Activated naive CD8-positive, alpha-beta T cell treated with anti-CD3 and anti-CD28 coated beads, Interleukin-2, amount 50 U/mL, for 24 hours (primary cell): ENCODE data around the gene ADGRG6.
"Not testable (repeated sequence)": the region's sequence is repeated elsewhere in the genome, so short reads cannot be mapped to it uniquely, and the experiment has no call there.

Experiments used
- ATAC-seq: fragments of 150-1000 bp; cut with Tn5 transposase; one replicate; pipeline ENCODE4 v1.10.0; 2021
- DNase-seq: peaks from one replicate; pipeline ENCODE4 v3.0.0; 2021
- H3K27ac Mint-ChIP-seq: one replicate; pipeline ENCODE4 v1.8.0; 2021; ENCODE audit warnings: mild to moderate bottlenecking, mixed read lengths
- H3K27me3 Mint-ChIP-seq: one replicate; pipeline ENCODE4 v1.8.0; 2021; ENCODE audit warnings: mixed read lengths
- H3K36me3 Mint-ChIP-seq: one replicate; pipeline ENCODE4 v1.8.0; 2021; ENCODE audit warnings: low read depth, mixed read lengths
- H3K4me1 Mint-ChIP-seq: one replicate; pipeline ENCODE4 v1.8.0; 2021; ENCODE audit warnings: mixed read lengths
- H3K4me3 Mint-ChIP-seq: one replicate; pipeline ENCODE4 v1.8.0; 2021; ENCODE audit warnings: mild to moderate bottlenecking, moderate library complexity, mixed read lengths
- H3K9me3 Mint-ChIP-seq: one replicate; pipeline ENCODE4 v1.8.0; 2021; ENCODE audit warnings: mixed read lengths

The ADGRG6 gene

GRCh38 chr6:142421285-142422117 is 119.7 kb downstream of the ADGRG6 start:
- H3K36me3 Mint-ChIP-seq, result no peaks in the 10 kb centered on the region
- DNase-seq, result no peak
- ATAC-seq, result no peak
- no peaks in the 10 kb centered on the region for H3K9me3 Mint-ChIP-seq
- no peaks in the 10 kb centered on the region for H3K27me3 Mint-ChIP-seq
- no peak overlapping the region for H3K4me3 Mint-ChIP-seq
- H3K4me1 Mint-ChIP-seq, result peaks cover 12% of the 10 kb centered on the region
- no peak overlapping the region for H3K27ac Mint-ChIP-seq

- H3K4me3 Mint-ChIP-seq, ATAC-seq, H3K36me3 Mint-ChIP-seq, H3K27ac Mint-ChIP-seq, H3K27me3 Mint-ChIP-seq, DNase-seq, H3K4me1 Mint-ChIP-seq: not testable (repeated sequence)
- H3K9me3 Mint-ChIP-seq, result peaks cover 14% of the 10 kb centered on the region
These were observed 124.8 kb downstream of the ADGRG6 start for GRCh38 chr6:142426444-142427132.

GRCh38 chr6:142428468-142428867 is 126.7 kb downstream of the ADGRG6 start:
- H3K4me1 Mint-ChIP-seq, DNase-seq, H3K4me3 Mint-ChIP-seq, H3K27me3 Mint-ChIP-seq, ATAC-seq, H3K27ac Mint-ChIP-seq, H3K36me3 Mint-ChIP-seq: not testable (repeated sequence)
- peaks cover 14% of the 10 kb centered on the region for H3K9me3 Mint-ChIP-seq

- no peak overlapping the region for H3K27ac Mint-ChIP-seq
- H3K4me1 Mint-ChIP-seq, result no peaks in the 10 kb centered on the region
- no peaks in the 10 kb centered on the region for H3K27me3 Mint-ChIP-seq
- DNase-seq (no peak), ATAC-seq (no peak)
- peaks cover 14% of the 10 kb centered on the region for H3K9me3 Mint-ChIP-seq
- H3K4me3 Mint-ChIP-seq, result no peak overlapping the region
- H3K36me3 Mint-ChIP-seq, result peaks cover 6% of the 10 kb centered on the region
These were observed 127.4 kb downstream of the ADGRG6 start for GRCh38 chr6:142429195-142429594.

GRCh38 chr6:142433419-142433818 is 131.6 kb downstream of the ADGRG6 start:
- Mint-ChIP-seq H3K4me3 (no peak overlapping the region), H3K4me1 (no peaks in the 10 kb centered on the region), H3K27me3 (peaks cover 3% of the 10 kb centered on the region), H3K36me3 (no peaks in the 10 kb centered on the region), H3K27ac (no peak overlapping the region), H3K9me3 (peaks cover 3% of the 10 kb centered on the region)
- no peak for ATAC-seq
- DNase-seq, result no peak

- ATAC-seq, result no peak
- Mint-ChIP-seq H3K27ac (no peak overlapping the region), H3K27me3 (peaks cover 3% of the 10 kb centered on the region), H3K4me1 (peaks cover 3% of the 10 kb centered on the region), H3K9me3 (no peaks in the 10 kb centered on the region), H3K4me3 (no peak overlapping the region), H3K36me3 (no peaks in the 10 kb centered on the region)
- DNase-seq, result no peak
These were observed 137.1 kb downstream of the ADGRG6 start for GRCh38 chr6:142438898-142439297.

GRCh38 chr6:142440600-142441293 is 138.9 kb downstream of the ADGRG6 start:
- Mint-ChIP-seq H3K4me1 (peaks cover 3% of the 10 kb centered on the region), H3K9me3 (no peaks in the 10 kb centered on the region), H3K27me3 (no peaks in the 10 kb centered on the region), H3K36me3 (no peaks in the 10 kb centered on the region), H3K27ac (no peak overlapping the region), H3K4me3 (no peak overlapping the region)
- ATAC-seq, result no peak
- no peak for DNase-seq

- no peak for DNase-seq
- Mint-ChIP-seq H3K27me3 (no peaks in the 10 kb centered on the region), H3K27ac (no peak overlapping the region), H3K36me3 (no peaks in the 10 kb centered on the region), H3K9me3 (no peaks in the 10 kb centered on the region), H3K4me3 (no peak overlapping the region), H3K4me1 (peaks cover 3% of the 10 kb centered on the region)
- ATAC-seq, result no peak
These were observed 139.9 kb downstream of the ADGRG6 start for GRCh38 chr6:142441716-142442115.

- peaks cover 3% of the 10 kb centered on the region for H3K4me1 Mint-ChIP-seq
- H3K36me3 Mint-ChIP-seq, result no peaks in the 10 kb centered on the region
- H3K4me3 Mint-ChIP-seq, result no peak overlapping the region
- no peaks in the 10 kb centered on the region for H3K27me3 Mint-ChIP-seq
- no peak overlapping the region for H3K27ac Mint-ChIP-seq
- ATAC-seq (no peak), DNase-seq (no peak)
- no peaks in the 10 kb centered on the region for H3K9me3 Mint-ChIP-seq
These were observed 141.3 kb downstream of the ADGRG6 start for GRCh38 chr6:142443102-142443501.

GRCh38 chr6:142443532-142443931 is 141.7 kb downstream of the ADGRG6 start:
- H3K36me3 Mint-ChIP-seq, result no peaks in the 10 kb centered on the region
- DNase-seq (no peak), ATAC-seq (no peak)
- H3K27me3 Mint-ChIP-seq, result no peaks in the 10 kb centered on the region
- H3K9me3 Mint-ChIP-seq, result no peaks in the 10 kb centered on the region
- no peak overlapping the region for H3K27ac Mint-ChIP-seq
- peaks cover 3% of the 10 kb centered on the region for H3K4me1 Mint-ChIP-seq
- no peak overlapping the region for H3K4me3 Mint-ChIP-seq

- Mint-ChIP-seq H3K4me3 (no peak overlapping the region), H3K27ac (no peak overlapping the region), H3K4me1 (peaks cover 3% of the 10 kb centered on the region), H3K36me3 (no peaks in the 10 kb centered on the region), H3K27me3 (no peaks in the 10 kb centered on the region), H3K9me3 (no peaks in the 10 kb centered on the region)
- no peak for ATAC-seq
- DNase-seq, result no peak
These were observed 142.6 kb downstream of the ADGRG6 start for GRCh38 chr6:142444376-142444775.

GRCh38 chr6:142444881-142445301 is 143.1 kb downstream of the ADGRG6 start:
- no peak overlapping the region for H3K4me3 Mint-ChIP-seq
- H3K27me3 Mint-ChIP-seq, result no peaks in the 10 kb centered on the region
- no peak for ATAC-seq
- H3K4me1 Mint-ChIP-seq, result peaks cover 3% of the 10 kb centered on the region
- no peaks in the 10 kb centered on the region for H3K9me3 Mint-ChIP-seq
- no peak overlapping the region for H3K27ac Mint-ChIP-seq
- H3K36me3 Mint-ChIP-seq, result no peaks in the 10 kb centered on the region
- no peak for DNase-seq

- DNase-seq, result no peak
- ATAC-seq, result no peak
- Mint-ChIP-seq H3K27me3 (no peaks in the 10 kb centered on the region), H3K9me3 (no peaks in the 10 kb centered on the region), H3K4me1 (peaks cover 3% of the 10 kb centered on the region), H3K27ac (no peak overlapping the region), H3K4me3 (no peak overlapping the region), H3K36me3 (no peaks in the 10 kb centered on the region)
These were observed 144.4 kb downstream of the ADGRG6 start for GRCh38 chr6:142446168-142446567.

GRCh38 chr6:142446576-142446975 is 144.8 kb downstream of the ADGRG6 start:
- Mint-ChIP-seq H3K36me3 (no peaks in the 10 kb centered on the region), H3K4me3 (no peak overlapping the region), H3K27ac (no peak overlapping the region), H3K9me3 (no peaks in the 10 kb centered on the region), H3K27me3 (no peaks in the 10 kb centered on the region), H3K4me1 (peaks cover 3% of the 10 kb centered on the region)
- no peak for ATAC-seq
- no peak for DNase-seq
